Activated CD8-positive, alpha-beta memory T cell treated with anti-CD3 and anti-CD28 coated beads, Interleukin-2, amount 50 U/mL, for 1 hour (primary cell): ENCODE data around the gene IL3.

Source experiments
- DNase-seq: peaks from one replicate; pipeline ENCODE4 v3.0.0-alpha.2; 2020; ENCODE audit errors: extremely low read depth

Gene IL3

GRCh38 chr5:132110930-132111329 lies 50.5 kb downstream of the IL3 start:
- no peak for DNase-seq

GRCh38 chr5:132112111-132112510 lies 51.7 kb downstream of the IL3 start:
- DNase-seq: no peak
